GM21381 (cell line): ENCODE data around the gene LGR6.
A peak's percentile ranks its signal among the peaks of the same experiment; 100 is the strongest.
"Not testable (repeated sequence)": the region's sequence is repeated elsewhere in the genome, so short reads cannot be mapped to it uniquely, and the experiment has no call there.

Source experiments
- ATAC-seq: cut with Tn5 transposase; IDR thresholded peaks from one replicate; pipeline ENCODE4 v1.9.1; 2021; ENCODE audit warnings: mild to moderate bottlenecking, moderate library complexity; ENCODE audit not compliant: unreplicated experiment

LGR6 gene, protein sequence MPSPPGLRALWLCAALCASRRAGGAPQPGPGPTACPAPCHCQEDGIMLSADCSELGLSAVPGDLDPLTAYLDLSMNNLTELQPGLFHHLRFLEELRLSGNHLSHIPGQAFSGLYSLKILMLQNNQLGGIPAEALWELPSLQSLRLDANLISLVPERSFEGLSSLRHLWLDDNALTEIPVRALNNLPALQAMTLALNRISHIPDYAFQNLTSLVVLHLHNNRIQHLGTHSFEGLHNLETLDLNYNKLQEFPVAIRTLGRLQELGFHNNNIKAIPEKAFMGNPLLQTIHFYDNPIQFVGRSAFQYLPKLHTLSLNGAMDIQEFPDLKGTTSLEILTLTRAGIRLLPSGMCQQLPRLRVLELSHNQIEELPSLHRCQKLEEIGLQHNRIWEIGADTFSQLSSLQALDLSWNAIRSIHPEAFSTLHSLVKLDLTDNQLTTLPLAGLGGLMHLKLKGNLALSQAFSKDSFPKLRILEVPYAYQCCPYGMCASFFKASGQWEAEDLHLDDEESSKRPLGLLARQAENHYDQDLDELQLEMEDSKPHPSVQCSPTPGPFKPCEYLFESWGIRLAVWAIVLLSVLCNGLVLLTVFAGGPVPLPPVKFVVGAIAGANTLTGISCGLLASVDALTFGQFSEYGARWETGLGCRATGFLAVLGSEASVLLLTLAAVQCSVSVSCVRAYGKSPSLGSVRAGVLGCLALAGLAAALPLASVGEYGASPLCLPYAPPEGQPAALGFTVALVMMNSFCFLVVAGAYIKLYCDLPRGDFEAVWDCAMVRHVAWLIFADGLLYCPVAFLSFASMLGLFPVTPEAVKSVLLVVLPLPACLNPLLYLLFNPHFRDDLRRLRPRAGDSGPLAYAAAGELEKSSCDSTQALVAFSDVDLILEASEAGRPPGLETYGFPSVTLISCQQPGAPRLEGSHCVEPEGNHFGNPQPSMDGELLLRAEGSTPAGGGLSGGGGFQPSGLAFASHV

DNA sequence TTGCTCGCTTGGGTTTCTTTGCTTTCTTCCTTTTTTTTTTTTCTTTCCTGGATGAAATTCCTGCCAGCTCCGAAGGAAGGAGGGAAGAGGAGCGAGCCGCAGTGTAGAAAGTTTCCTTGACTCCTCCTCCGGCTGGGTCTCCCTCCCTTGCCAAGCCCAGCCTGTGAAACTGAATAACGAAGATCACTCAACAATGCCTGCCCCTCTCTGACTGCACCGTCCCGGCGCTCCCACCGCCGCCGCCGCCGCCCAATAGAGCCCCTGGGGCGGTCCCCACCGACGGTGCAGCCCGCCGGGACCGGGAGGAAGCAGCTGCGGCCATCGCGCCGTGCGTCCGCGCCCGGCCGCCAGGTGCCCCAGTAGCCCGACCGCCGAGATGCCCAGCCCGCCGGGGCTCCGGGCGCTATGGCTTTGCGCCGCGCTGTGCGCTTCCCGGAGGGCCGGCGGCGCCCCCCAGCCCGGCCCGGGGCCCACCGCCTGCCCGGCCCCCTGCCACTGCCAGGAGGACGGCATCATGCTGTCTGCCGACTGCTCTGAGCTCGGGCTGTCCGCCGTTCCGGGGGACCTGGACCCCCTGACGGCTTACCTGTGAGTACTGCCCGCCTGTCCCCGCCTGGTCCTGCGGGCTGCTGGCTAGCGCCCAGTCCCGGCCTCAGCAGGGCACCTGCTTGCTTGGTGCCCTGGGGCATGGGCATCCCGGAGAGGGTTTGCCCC, at the start of gene LGR6:
TSS of gene LGR6 (plus strand) at position 186 of the 714 bp plus-strand sequence. CDS start at position 377, 191 bp downstream.
- no peak for ATAC-seq

- peak; percentile 62 for ATAC-seq
These were observed 49.1 kb upstream of the LGR6 start, which contains the start of gene ARL8A for GRCh38 chr1:202144402-202145067. TSS of gene ARL8A (minus strand) at chr1:202144737. CDS start at chr1:202144572, 165 bp downstream.

DNA sequence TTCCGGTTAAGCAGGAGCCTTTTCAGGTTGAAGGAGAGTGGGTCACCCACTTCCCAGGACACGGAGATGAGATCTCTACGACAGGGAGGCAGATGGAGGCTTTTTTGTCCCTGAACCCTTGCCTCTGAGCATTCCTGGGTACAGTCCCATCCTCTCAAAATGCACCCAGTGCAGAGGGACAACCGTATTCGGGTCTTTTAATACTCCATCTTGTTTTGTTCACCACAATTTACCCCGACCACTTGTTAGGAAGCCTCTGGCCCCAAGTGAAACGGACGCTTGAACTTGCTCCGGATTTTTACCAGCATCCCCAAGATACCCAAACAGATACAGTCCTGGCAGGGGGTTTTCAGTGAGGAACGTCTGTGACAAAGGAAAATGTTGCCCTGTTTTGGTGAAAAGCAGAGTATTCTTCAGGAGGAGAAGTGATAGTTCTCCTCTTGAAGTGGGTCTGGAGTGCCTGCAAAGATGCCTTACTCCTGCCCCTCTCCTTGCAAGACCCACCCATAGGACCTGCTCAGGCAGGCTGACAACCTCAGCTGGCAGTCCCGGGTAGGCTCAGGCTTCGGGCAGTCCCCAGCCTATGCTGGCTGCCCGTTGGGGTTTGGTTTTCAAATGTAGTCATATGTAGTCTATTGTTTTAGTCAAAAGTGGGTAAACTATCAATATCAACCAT, 48.4 kb upstream of the LGR6 start:
- no peak for ATAC-seq

DNA sequence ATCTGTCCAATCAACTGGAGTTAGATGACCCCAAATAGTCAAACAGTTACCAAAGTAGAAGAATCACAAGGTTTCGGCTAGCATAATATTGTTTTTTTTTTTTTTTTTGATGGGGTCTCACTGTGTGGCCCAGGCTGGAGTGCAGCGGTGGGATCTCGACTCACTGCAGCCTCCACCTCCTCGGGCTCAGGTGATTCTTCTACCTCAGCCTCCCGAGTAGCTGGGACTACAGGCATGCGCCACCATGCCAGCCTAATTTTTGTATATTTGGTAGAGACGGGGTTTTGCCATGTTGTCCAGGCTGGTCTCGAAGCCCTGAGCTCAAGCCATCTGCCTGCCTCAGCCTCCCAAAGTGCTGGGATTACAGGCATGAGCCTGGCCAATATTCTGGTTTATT, 47.9 kb upstream of the LGR6 start:
- ATAC-seq = not testable (repeated sequence)

- no peak for ATAC-seq
These were observed 47.3 kb upstream of the LGR6 start for GRCh38 chr1:202146279-202146678.

DNA sequence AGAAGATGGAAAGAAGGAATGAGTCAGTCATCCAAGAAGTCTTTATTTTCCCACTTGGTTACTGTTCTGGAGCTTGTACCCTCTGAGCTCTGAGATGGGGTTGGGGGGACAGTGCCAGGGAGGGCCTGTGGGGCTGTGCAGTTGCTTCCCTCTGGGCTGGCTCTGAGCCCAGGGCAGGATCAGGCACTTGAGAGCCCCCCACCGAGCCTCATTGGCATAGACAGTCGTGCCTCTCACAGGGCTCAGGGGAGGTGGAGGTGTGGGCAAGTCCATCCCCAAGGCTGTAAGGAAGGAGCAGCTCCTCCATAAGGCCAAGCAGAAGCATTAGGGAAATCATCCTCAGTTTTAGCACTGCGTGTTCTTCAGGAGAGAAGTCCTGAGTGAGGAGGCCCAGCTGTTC, 46.6 kb upstream of the LGR6 start:
- no peak for ATAC-seq

DNA sequence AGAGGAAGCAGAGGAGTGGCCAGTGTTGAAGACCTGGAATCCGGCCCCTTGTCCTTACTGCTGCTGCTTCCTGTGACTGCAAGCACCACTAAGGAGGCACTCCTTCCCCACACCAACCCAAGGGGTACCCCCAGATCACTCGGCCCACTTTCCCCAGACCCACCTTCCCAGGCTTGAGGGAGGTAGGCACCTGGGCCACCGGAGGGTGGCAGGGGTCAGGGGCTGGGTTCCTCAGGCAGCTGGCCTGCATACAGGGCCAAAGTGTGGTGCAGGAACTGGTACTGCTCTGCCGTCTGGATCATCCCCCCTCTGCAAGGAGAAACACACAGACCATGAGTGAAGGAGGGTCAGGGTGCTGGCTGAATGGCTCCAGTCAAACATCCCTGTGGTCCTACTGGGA, 45.2 kb upstream of the LGR6 start:
- ATAC-seq = no peak

DNA sequence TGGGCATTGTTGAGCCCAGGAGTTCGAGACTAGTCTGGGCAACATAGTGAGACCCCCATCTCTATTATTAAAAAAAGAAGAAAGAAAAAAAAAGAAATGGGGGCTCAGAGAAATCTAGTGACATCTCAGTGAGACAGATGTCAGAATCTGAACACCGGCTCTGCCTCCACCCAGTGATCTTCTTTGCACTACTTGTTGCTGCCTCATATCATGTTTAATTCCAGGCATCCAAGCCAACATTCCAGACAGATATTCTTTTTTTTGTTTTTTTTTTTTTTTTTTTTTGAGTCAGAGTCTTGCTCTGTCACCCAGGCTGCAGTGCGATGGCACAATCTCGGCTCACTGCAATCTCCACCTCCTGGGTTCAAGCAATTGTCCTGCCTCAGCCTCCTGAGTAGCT, 44.0 kb upstream of the LGR6 start:
- no peak for ATAC-seq

GRCh38 chr1:202150187-202150586, 43.4 kb upstream of the LGR6 start:
- ATAC-seq = no peak

DNA sequence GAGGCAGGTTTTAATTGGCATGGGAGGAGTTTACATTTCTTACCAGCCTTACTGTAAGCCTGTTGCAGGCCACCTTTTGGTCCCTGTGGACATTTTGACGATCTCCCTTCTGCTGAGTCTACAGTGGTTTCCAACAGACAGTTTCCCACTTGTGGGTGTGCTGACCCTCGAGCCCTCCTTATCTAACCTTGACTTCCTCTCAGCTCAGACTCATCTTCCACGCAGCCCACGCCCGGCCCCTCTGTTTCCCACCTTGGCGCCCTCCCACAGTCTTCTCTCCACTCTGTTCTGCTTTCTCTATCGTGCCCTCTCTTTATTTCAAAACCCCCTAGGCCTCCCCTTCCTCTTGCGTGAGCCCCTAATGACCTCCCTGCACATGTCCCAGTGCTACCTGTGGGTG, 43.0 kb upstream of the LGR6 start:
- ATAC-seq = no peak

DNA sequence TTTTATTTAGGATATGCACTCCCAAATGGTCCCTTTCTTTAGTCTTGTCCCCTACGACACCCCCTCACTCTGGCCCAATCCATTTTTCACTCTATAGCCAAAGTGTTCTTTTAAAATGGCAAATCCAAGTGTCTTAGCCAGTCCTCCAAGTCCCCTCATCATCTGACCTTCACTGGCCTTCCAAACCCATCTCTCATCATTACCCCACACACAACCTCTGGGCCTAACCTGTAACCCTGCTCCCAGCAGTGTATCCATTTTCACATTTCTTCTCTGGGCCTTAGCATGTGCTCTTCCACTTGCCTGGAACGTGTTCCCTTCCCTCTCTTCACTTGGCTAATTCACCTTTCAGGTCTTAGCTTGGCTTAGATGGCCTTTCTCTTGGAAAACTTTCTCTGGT, 42.6 kb upstream of the LGR6 start:
- ATAC-seq = no peak

DNA sequence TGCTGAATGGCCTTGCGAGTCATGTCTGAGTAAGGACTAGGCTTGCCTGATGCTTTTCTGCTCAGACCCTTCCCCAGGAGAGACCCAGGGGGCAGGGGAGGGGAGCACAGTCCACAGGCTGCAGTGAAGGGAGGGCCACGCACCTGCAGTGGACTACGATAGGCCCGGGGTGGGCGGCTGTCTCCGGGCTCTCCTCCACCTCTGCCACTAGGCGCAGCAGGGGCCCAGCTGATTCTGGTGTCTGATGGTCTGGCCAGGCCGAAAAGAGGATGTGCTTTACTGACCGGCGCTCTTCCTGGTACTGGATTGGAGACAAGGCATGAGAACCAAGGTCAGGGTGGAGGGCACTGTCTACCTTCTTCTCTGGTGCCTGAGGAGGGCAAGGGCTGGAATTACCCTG, 41.2 kb upstream of the LGR6 start:
- ATAC-seq = no peak

DNA sequence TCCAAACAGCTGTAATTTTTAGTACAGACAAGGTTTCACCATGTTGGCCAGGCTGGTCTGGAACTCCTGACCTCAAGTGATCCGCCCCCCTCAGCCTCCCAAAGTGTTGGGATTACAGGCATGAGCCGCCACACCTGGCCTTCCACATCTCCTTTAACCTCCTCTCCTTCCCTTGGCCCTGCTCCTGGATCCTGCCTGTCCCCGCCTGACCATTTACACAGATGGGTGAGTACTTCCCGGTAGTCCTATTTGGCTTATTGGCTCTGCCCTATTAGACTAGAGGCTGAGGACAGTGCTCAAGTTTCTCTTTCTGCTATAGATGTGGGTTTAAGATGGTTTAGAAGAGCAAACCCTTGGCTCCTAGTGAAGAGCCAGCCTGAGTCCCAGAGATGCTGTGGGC, 40.3 kb upstream of the LGR6 start:
- no peak for ATAC-seq

DNA sequence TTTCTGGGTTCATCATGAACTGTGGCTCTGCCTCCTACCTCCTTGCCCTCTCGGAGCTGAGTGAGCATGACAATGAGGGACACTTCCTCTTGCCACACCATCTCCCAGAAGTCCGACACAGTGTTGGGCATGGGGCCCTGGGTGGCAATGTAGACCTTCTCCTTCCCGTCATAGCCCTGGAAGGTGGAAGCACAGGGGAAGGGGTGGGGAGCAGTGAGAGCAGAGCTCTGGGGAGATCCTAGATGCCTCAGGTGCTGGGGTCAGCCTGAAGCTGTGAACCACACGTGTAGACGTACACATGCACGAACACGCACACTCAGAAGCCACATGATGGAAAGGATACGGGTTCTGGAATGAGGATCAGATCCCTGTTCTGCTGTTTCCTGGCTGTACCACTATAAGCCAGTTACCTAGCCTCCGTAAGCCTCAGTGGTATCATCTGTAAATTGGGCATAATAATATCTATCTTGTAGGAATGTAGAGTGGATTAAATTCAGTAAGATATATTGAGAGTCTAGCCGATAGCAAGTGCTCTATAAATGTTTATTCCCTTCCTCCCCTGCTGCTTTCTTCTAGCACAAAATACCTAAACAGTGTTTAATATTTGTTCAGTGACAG, 39.3 kb upstream of the LGR6 start:
- ATAC-seq = no peak

DNA sequence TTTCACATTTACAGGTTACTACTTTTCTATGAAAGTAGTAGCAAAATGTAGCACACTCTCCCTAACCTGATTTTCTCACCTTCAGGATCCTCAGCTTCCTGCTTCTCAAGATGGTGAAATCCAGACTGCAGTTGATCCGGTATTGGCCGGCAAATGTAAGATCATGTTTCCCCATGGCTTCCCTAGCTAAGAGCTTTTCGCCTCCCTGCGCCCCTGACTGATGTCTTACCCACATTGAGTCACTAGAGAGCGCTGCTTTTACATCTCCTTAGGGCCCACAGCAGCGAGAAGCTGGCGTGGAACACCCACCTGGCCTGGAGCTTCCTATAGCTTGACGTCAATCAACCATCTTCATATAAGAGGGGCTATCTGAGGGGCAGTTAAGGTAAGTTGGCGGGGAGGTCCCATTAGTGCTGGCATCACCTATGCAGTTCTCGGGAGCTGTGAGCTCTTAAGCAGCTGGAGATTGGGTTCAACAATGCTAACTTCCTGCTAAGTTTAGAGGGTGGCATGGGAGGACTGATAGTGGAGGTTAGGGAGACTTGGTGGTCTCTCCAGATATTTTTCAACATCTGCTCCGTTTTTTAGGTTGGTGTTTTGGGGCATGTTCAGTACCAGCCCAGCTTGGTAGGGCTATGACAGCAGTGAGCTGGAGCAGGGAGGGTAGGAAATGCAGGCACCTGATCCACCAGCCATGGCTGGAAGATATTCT, 38.7 kb upstream of the LGR6 start:
- ATAC-seq = no peak

- no peak for ATAC-seq
These were observed 38.0 kb upstream of the LGR6 start for GRCh38 chr1:202155478-202156021.

DNA sequence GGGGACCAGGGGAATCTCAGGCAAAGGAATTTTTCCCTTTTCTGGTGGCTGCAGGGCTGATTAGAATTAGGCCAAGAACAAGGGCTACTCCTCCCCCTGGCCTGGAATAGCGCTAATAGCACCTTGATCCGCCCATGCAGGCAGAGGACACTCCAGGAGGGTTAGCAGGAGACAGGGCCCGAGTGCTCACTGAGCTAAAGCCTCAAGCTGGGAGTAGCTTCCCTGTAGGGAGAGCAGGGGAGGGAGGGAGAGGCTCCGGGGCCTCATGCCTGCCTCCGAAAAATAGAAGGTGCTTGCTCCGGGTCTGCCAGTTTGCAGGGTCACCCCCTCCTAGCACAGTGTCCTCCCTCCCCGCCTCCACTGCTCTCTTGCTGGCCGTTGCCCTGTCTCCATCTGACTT, 37.0 kb upstream of the LGR6 start:
- ATAC-seq = no peak

DNA sequence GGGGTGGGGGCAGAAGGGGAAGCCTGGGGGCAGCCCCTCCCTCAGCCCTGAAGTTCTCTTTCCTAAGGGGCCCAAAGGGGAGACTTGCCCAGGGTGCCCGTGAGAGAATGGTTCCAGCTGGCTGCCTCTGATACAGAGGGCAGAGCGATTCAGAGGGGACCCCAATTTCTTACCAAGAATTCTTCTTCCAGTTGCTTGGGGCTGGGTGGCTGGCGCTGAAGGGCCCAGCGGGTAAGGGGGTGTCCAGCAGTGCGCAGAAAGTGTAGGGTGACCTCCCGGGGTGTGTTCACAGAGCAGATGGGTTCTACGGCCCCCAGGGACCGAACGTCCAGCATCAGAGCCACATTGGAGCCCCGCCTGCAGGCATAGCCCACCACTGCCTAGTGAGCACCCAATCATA, 35.7 kb upstream of the LGR6 start:
- no peak for ATAC-seq
